ENCODE results near the gene BANF2. TPM values are rescaled to one million over a fixed set of nuclear protein-coding genes. Genes with fewer than 3 reads are reported as not detected.

BANF2 gene
- total RNA-seq, 2 experiments from 2014 or later, result not detected

Other genes with a start within 250 kb of the BANF2 start
- gene BFSP1, start 168.6 kb upstream of the BANF2 start, total RNA-seq, result under 1 TPM; 0.18 TPM
- 10 to 100 TPM; 55.5 to 56.4 TPM for gene DSTN, start 129.9 kb upstream of the BANF2 start, total RNA-seq
- 10 to 100 TPM; 35.2 to 35.9 TPM for gene RRBP1, start 17.7 kb upstream of the BANF2 start, total RNA-seq

Measured in activated CD8-positive, alpha-beta T cell treated with anti-CD3 and anti-CD28 coated beads for 36 hours (primary cell).